AG08396 (cell line): ENCODE results near the gene MIGA1.
"Not testable (repeated sequence)": the region's sequence is repeated elsewhere in the genome, so short reads cannot be mapped to it uniquely, and the experiment has no call there.

Source experiments
- DNase-seq: peaks from one replicate; pipeline ENCODE4 v3.0.0; 2012; ENCODE audit warnings: low spot score, mixed read lengths

MIGA1 gene

DNA sequence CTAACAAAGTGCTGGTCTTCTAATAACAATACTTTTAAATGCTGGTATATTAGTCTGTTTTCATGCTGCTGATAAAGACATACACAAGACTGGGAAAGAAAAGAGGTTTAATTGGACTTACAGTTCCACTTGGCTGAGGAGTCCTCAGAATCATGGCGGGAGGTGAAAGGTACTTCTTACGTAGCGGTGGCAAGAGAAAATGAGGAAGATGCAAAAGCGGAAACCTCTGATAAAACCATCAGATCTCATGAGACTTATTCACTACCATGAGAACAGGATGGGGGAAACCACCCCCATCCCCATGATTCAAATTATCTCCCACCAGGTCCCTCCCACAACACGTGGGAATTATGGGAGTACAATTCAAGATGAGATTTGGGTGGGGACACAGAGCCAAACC, 139.5 kb downstream of the MIGA1 start:
- DNase-seq: not testable (repeated sequence)

DNA sequence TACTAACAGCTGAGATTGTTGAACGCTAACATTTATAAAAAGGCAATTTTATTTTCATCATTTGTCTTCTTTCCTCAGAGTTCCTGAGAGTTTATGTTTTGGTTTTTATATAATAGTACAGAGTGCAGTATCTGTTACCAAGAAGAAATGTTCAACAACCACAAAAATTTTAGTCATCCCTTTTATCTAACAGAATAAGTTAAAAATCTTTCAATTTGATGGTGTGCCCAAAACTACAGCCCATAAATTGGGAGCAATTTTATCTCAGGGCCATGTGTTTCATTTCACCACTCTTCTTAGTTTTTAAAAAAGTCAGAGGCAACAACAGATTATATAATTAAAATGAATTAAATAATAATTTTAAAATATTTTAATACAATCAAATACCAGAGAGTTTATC, 146.1 kb downstream of the MIGA1 start:
- no peak for DNase-seq

DNA sequence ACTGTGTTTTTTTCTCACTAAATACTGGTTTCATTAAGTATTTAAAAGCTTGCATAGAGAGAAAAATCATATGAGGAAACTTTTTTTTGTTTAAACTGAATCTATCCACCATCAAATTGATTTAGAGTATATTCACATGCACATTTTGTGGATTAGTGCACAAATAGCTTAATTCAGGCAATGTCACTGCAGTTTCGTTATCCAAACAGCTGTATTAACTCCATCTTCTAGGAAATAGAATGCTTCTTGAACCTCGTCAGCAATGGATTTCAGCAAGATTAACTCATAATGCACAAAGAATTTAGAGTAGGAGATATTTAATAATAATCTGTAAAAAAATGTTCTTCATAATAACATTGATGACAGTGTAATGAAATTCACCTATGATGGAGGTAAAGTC, 146.5 kb downstream of the MIGA1 start:
- DNase-seq: no peak

DNA sequence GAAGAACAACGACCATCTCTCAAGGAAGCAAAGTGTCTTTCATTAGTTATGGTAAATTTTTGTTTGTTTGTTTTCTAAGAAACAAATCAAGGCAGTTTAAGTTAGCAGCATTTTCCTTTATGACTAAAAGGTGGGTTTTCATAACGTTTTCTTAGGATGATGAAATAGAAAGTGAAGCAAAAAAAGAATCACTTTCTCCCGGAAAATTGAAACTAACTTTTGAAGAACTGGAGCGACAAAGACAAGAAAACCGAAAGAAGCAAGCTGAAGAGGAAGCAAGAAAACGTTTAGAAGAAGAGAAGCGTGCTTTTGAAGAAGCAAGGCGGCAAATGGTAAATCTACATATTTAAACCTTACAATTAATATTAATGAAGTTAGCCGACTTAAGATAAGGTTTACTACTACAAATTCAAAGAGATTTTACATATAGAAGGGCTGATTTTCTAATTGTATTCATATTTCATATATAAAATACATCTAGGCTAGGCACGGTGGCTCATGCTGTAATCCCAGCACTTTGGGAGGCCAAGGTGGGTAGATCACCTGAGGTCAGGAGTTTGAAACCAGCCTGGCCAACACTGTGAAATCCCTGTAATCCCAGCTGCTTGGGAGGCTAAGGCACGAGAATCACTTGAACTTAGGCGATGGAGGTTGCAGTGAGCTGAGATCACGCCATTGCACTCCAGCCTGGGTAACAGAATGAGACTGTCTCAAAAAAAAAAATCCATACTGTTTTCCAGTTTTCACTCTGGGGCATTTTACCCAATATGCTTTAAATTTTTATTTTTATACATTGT, 147.3 kb downstream of the MIGA1 start:
- DNase-seq: no peak

DNA sequence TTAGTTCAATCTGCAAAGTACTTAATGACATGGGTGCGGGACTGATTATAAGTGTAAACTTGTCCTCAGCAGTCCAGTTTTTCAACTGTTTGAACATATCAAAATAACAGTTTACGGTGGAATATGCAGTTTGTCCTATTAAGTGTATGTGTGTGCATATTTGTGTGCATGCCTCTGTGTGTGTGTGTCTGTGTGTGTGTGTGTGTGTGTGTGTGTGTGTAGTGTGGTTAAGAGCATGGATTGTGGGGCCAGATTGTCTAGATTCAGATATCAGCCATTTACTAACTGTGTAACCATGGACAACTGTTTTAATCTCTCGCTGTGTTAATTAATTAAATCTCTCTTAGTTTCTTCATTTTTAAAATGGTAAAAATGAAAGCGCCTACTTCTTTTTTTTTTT, 148.0 kb downstream of the MIGA1 start:
- DNase-seq: no peak
